GM12878 (cell line): ENCODE data around the gene SKAP1. TPM values are rescaled to one million over a fixed set of nuclear protein-coding genes. Genes with fewer than 3 reads are reported as not detected.

ENCODE experiments used
- ATAC-seq: fragments of 200-7000 bp; cut with Tn5 transposase; 3 replicates; pipeline ENCODE4 v1.9.1; 2020; ENCODE audit warnings: mild to moderate bottlenecking, moderate library complexity
- BruUV-seq: library from RNA; stranded (reverse); fragments of 400-500 nt; replicated peaks from 2 replicates; lab custom pipeline; 2021; lab: Mats Ljungman, UMichigan
- CTCF ChIA-PET: fragments of 300-600 bp; sonication (Branson Sonifier 250); formaldehyde crosslinking; extraction: SDS; loops from one replicate; lab custom pipeline; 2021; ENCODE audit warnings: inconsistent platforms; lab: Yijun Ruan, JAX
- POLR2A ChIA-PET: fragments of 350-600 bp; formaldehyde crosslinking; extraction: SDS; loops from one replicate; lab custom pipeline; 2021; ENCODE audit warnings: inconsistent platforms; lab: Charles Lee
- RAD21 ChIA-PET: fragments of 300-600 bp; sonication (Branson Sonifier 250); formaldehyde crosslinking; loops from one replicate; lab custom pipeline; 2023; ENCODE audit warnings: antibody characterized with exemption; ENCODE audit not compliant: unreplicated experiment; lab: Charles Lee
- SMC1A ChIA-PET: fragments of 300-600 bp; sonication (Branson Sonifier 250); formaldehyde crosslinking; loops from one replicate; lab custom pipeline; 2023; ENCODE audit not compliant: unreplicated experiment, uncharacterized antibody; lab: Charles Lee
- DNase-seq: peaks from one replicate; pipeline ENCODE4 v3.0.0-alpha.2; 2011; ENCODE audit warnings: low read depth, low spot score
- FAIRE-seq: peaks from 3 replicates; lab custom pipeline; 2011; peaks lifted over from hg19 to GRCh38; lab: Jason Lieb, UNC
- H2AFZ ChIP-seq: 2 replicates; pipeline ENCODE4 v1.6.0; 2011; ENCODE audit warnings: low read depth, low read length, control low read depth; ENCODE audit not compliant: control insufficient read depth
- H3K27ac ChIP-seq: 2 replicates; pipeline ENCODE4 v1.5.1; 2011; ENCODE audit warnings: control low read depth; ENCODE audit not compliant: control insufficient read depth, insufficient read depth
- H3K27me3 ChIP-seq, 2 experiments: replicated peaks in 1 of 2; 2 replicates each; pipeline versions ENCODE4 v1.6.0 to v1.6.1; 2011; ENCODE audit warnings: low read length in 1 of 2; ENCODE audit not compliant: control insufficient read depth in 2 of 2, insufficient read depth in 2 of 2
- H3K36me3 ChIP-seq, 2 experiments: 2 replicates each; pipeline ENCODE4 v1.5.1; 2011; ENCODE audit warnings: low read length in 1 of 2; ENCODE audit not compliant: control insufficient read depth in 2 of 2, insufficient read depth in 2 of 2
- H3K4me1 ChIP-seq: 2 replicates; pipeline ENCODE4 v1.6.1; 2011; ENCODE audit warnings: mild to moderate bottlenecking, low read length, moderate library complexity, mixed read lengths; ENCODE audit not compliant: control insufficient read depth, insufficient read depth
- H3K4me2 ChIP-seq: 2 replicates; pipeline ENCODE4 v1.6.0; 2011; ENCODE audit warnings: control low read depth; ENCODE audit not compliant: control insufficient read depth, insufficient read depth
- H3K4me3 ChIP-seq: fragments of 200-600 bp; sonication (generic); 2 replicates; pipeline ENCODE4 v1.5.1; 2016
- H3K79me2 ChIP-seq: 2 replicates; pipeline ENCODE4 v1.6.0; 2011; ENCODE audit warnings: low read length; ENCODE audit not compliant: control insufficient read depth, insufficient read depth
- H3K9ac ChIP-seq: 2 replicates; pipeline ENCODE4 v1.8.0; 2011; ENCODE audit warnings: low read length, control low read depth, mixed read lengths; ENCODE audit not compliant: control insufficient read depth, insufficient read depth
- H3K9me3 ChIP-seq: replicated peaks from 3 replicates; pipeline ENCODE4 v1.5.1; 2011; ENCODE audit warnings: mild to moderate bottlenecking, low read length; ENCODE audit not compliant: control insufficient read depth, insufficient read depth
- H4K20me1 ChIP-seq: 2 replicates; pipeline ENCODE4 v1.6.0; 2011; ENCODE audit not compliant: control insufficient read depth, insufficient read depth
- BRCA1 ChIP-seq: IDR thresholded peaks from 2 replicates; pipeline ENCODE4 v1.6.1; 2011; ENCODE audit warnings: low read depth, low read length, improper control_type of control experiment
- CHD2 ChIP-seq: IDR thresholded peaks from 2 replicates; pipeline ENCODE4 v1.6.1; 2011; ENCODE audit warnings: low read depth, low read length, improper control_type of control experiment, borderline replicate concordance
- EED ChIP-seq: sonication (generic); IDR thresholded peaks from 2 replicates; pipeline ENCODE4 v1.6.1; 2016; ENCODE audit warnings: antibody characterized with exemption, low read depth
- EP300 ChIP-seq, 2 experiments: fragments of 150-350 bp in 1 of 2; IDR thresholded peaks; 2 replicates each; pipeline ENCODE4 v1.6.1; 2011 to 2012; ENCODE audit warnings: low read depth in 2 of 2, low read length in 2 of 2, borderline replicate concordance in 1 of 2, improper control_type of control experiment in 1 of 2, inconsistent platforms in 1 of 2; ENCODE audit not compliant: control insufficient read depth in 1 of 2
- LARP7 ChIP-seq: fragments of 450-650 bp; IDR thresholded peaks from 2 replicates; pipeline ENCODE4 v1.6.1; 2017; ENCODE audit warnings: mild to moderate bottlenecking
- NFYA ChIP-seq: IDR thresholded peaks from 2 replicates; pipeline ENCODE4 v1.6.1; 2011; ENCODE audit warnings: low read depth, mild to moderate bottlenecking, low read length, improper control_type of control experiment, borderline replicate concordance
- PRDM15 ChIP-seq: fragments of 450-650 bp; formaldehyde crosslinking; IDR thresholded peaks from 2 replicates; pipeline ENCODE4 v1.4.0; 2020; ENCODE audit warnings: mild to moderate bottlenecking, moderate library complexity
- RBBP5 ChIP-seq: fragments of 200-600 bp; sonication (generic); conservative IDR thresholded peaks from 2 replicates; pipeline ENCODE4 v1.6.1; 2016
- ZBTB40 ChIP-seq: fragments of 450-650 bp; IDR thresholded peaks from 2 replicates; pipeline ENCODE4 v1.6.1; 2016; ENCODE audit warnings: mild to moderate bottlenecking, moderate library complexity, borderline replicate concordance
- ZSCAN29 ChIP-seq: fragments of 450-650 bp; IDR thresholded peaks from 2 replicates; pipeline ENCODE4 v1.6.1; 2017; ENCODE audit warnings: mild to moderate bottlenecking, moderate library complexity
- WGBS: methylation state at CpG from one replicate; pipeline ENCODE4 v1.1.6; 2016; ENCODE audit warnings: low lambda C conversion rate; ENCODE audit not compliant: insufficient replicate concordance, insufficient coverage; ENCODE audit errors: missing lambda C conversion rate; 5-methylcytosine and 5-hydroxymethylcytosine counted together
- in situ Hi-C: fragments of 300-500 bp; cut with MboI; formaldehyde crosslinking; loops from 9 replicates; pipeline ENCODE4 v1.14.3; 2018; ENCODE audit warnings: mixed read lengths
- intact Hi-C: fragments of 100-400 bp; cut with micrococcal nuclease; formaldehyde crosslinking; loops from one replicate; pipeline ENCODE4 v1.14.2; 2022; ENCODE audit not compliant: unreplicated experiment
- polyA plus RNA-seq, 11 experiments: library from polyadenylated mRNA; depleted of rRNA in 4 of 11; unstranded in 6 of 11; stranded (reverse) in 5 of 11; fragments of >200 nt; fragmentation: Nextera tagmentation in 4 of 11; fragmentation: Illumina TruSeq in 1 of 11; extraction: Ambion mirVana in 4 of 11; extraction: Trizol in 1 of 11; gene quantifications; 1 replicate in 1 of 11; 2 replicates in 10 of 11; pipeline versions ENCODE4 v1.2.1 to v1.2.3, GENCODE V29; 2011 to 2016; ENCODE audit warnings: inconsistent platforms in 2 of 11, missing spikeins in 2 of 11, low read depth in 1 of 11
- total RNA-seq, 4 experiments: library from RNA; depleted of rRNA in 3 of 4; stranded (reverse); fragments of >200 nt in 3 of 4; fragmentation: Illumina TruSeq in 1 of 4; extraction: Trizol in 1 of 4; gene quantifications; 2 replicates each; pipeline versions ENCODE4 v1.2.1 to v1.2.3, GENCODE V29; 2013 to 2021
- TF ChIP-seq, protein P1 (sequence below): IDR thresholded peaks from 2 replicates; pipeline ENCODE4 v1.6.1; 2012; ENCODE audit warnings: low read depth, low read length, improper control_type of control experiment

SKAP1 gene
- total and polyA plus RNA-seq, 10 of the 15 experiments (the other 5 are each of a cell fraction or from before 2014, with no cell fraction given): 17.1 to 97.6 (median 35.9) TPM

- TF ChIP-seq, protein P1, sequence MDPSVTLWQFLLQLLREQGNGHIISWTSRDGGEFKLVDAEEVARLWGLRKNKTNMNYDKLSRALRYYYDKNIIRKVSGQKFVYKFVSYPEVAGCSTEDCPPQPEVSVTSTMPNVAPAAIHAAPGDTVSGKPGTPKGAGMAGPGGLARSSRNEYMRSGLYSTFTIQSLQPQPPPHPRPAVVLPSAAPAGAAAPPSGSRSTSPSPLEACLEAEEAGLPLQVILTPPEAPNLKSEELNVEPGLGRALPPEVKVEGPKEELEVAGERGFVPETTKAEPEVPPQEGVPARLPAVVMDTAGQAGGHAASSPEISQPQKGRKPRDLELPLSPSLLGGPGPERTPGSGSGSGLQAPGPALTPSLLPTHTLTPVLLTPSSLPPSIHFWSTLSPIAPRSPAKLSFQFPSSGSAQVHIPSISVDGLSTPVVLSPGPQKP: no peak
- TF ChIP-seq LARP7: no peak
Observed at GRCh38 chr17:48433896-48434295, 3.9 kb upstream of the SKAP1 start (continued).

DNA sequence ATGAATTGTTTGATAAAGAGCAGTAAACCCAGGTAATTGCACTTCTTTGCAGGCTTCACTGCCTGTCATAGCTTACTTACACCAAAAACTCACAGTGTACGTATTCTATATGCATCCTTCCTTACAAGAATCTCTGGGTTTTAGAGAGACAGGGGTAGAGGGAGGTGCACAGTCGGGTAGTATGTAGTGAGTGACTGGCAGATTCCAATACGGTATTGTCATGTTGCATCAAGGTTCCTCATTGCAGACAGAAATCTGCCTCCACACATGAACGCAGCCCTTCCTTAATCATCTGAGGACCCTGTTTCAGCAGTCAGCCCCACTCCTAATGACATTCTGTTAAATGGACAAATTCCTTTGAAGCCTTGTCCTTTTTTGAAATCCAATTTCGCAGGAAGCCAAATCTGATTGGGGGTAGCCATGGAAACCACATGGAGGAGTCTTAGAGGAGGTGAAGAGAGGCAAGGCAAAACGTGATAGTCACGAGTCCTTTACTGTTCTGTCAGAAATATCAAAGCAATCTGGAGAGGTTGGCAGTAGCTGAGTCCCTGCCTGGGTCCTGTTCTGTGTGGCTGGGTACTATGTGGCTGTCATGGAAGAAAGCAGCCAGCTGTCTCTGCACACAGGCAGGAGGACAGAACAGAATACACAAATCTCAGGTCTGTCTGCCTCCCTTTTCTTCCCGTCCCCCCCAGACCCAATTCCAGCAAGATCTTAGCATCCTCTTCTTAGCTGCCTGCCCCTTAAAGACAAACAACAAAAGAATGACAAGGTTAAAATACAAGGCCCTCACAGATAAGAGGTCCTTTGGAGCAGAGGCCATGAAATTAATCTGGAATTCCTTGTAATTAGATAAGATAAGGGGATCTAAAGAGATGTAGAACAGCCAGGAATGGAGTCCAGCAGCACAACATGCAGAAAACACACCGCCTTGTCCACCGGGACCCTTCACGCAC is 3.1 kb upstream of the SKAP1 start:
- no peaks in the 10 kb centered on the region for H3K9me3 ChIP-seq
- peaks cover 9% of the 10 kb centered on the region for H3K4me1 ChIP-seq
- RAD21 ChIA-PET: interaction anchor here (1.9 kb wide), 1 partner anchor 20 kb away, joined by 6 read pairs; no protein-coding TSS in a partner anchor
- intact Hi-C loops: no loop called here
- FAIRE-seq (no peak), DNase-seq (no peak), ATAC-seq (no peak)
- H3K36me3 ChIP-seq: no peaks in the 10 kb centered on the region
- no peak overlapping the region for H3K9ac ChIP-seq
- H2AFZ ChIP-seq: no peak overlapping the region
- 83% methylated on average over 11 of the region's 11 CpGs for WGBS
- SMC1A ChIA-PET: interaction anchor here (1.0 to 1.7 kb wide), 3 partner anchors 14 to 20 kb away, joined by 3 to 6 read pairs (median 5); no protein-coding TSS in a partner anchor
- no peaks in the 10 kb centered on the region for H4K20me1 ChIP-seq
- H3K4me2 ChIP-seq: no peak overlapping the region
- H3K27me3 ChIP-seq: no peaks in the 10 kb centered on the region
- H3K79me2 ChIP-seq: peaks cover 19% of the 10 kb centered on the region
- H3K27ac ChIP-seq: no peak overlapping the region
- POLR2A ChIA-PET: interaction anchor here (0.9 to 1.0 kb wide), 2 partner anchors 11 to 21 kb away, joined by 3 to 4 read pairs; no protein-coding TSS in a partner anchor
- BruUV-seq: no TSS peak
- no peak overlapping the region for H3K4me3 ChIP-seq
- CTCF ChIA-PET: interaction anchor here (1.2 to 1.5 kb wide), 2 partner anchors 23 to 54 kb away, joined by 3 to 6 read pairs; no protein-coding TSS in a partner anchor
- in situ Hi-C loops: no loop called here
- TF ChIP-seq ZBTB40 (no peak), EP300 (IDR thresholded peaks at IDR 0.05; ENCODE audit: borderline replicate concordance in 1 of 2, control insufficient read depth in 1 of 2, low read depth in 2 of 2, low read length in 2 of 2) (no peak), EED (no peak), ZSCAN29 (no peak), PRDM15 (CRISPR knock-in tag) (no peak), NFYA (no peak), BRCA1 (no peak), RBBP5 (no peak), CHD2 (no peak)
